HCT116 (cell line): ENCODE results near the gene CYB5R2.

Source experiments
- ATF3 ChIP-seq: IDR thresholded peaks from 2 replicates; pipeline ENCODE4 v1.6.1; 2012
- CTCF ChIP-seq, 3 experiments: fragments of 200-600 bp in 1 of 3; sonication (generic) in 1 of 3; IDR thresholded peaks in 2 of 3; conservative IDR thresholded peaks in 1 of 3; 2 replicates each; pipeline ENCODE4 v1.5.1; 2012 to 2017; ENCODE audit warnings: low read depth in 2 of 3, low read length in 2 of 3, antibody characterized with exemption in 1 of 3, borderline replicate concordance in 1 of 3, control low read depth in 1 of 3, mild to moderate bottlenecking in 1 of 3, mixed read lengths in 1 of 3, mixed run types in 1 of 3, moderate library complexity in 1 of 3; ENCODE audit not compliant: insufficient read depth in 1 of 3
- EZH2 ChIP-seq: fragments of 200-600 bp; sonication (generic); IDR thresholded peaks from 2 replicates; pipeline ENCODE4 v1.6.1; 2017; ENCODE audit warnings: antibody characterized with exemption, mixed run types
- MAX ChIP-seq: IDR thresholded peaks from 2 replicates; pipeline ENCODE4 v1.6.1; 2012
- POLR2A ChIP-seq: IDR thresholded peaks from 2 replicates; pipeline ENCODE4 v1.7.0; 2011; ENCODE audit warnings: borderline replicate concordance; ENCODE audit not compliant: insufficient read depth, insufficient read length; ENCODE audit errors: extremely low read depth
- POLR2AphosphoS5 ChIP-seq: IDR thresholded peaks from 2 replicates; pipeline ENCODE4 v1.6.1; 2011; ENCODE audit warnings: mild to moderate bottlenecking, low read depth, low read length, moderate library complexity
- RAD21 ChIP-seq: IDR thresholded peaks from 2 replicates; pipeline ENCODE4 v1.6.1; 2012; ENCODE audit warnings: low read depth, mild to moderate bottlenecking
- REST ChIP-seq: IDR thresholded peaks from 2 replicates; pipeline ENCODE4 v1.6.1; 2012; ENCODE audit warnings: low read depth
- SIN3A ChIP-seq: IDR thresholded peaks from 2 replicates; pipeline ENCODE4 v1.6.1; 2012; ENCODE audit warnings: low read depth
- SRF ChIP-seq: IDR thresholded peaks from 2 replicates; pipeline ENCODE4 v1.6.1; 2012; ENCODE audit warnings: low read depth
- TCF7L2 ChIP-seq: IDR thresholded peaks from 2 replicates; pipeline ENCODE4 v1.7.0; 2011; ENCODE audit warnings: borderline replicate concordance, inconsistent platforms; ENCODE audit not compliant: insufficient read depth, insufficient read length; ENCODE audit errors: extremely low read depth
- ZBTB33 ChIP-seq: IDR thresholded peaks from 2 replicates; pipeline ENCODE4 v1.6.1; 2011; ENCODE audit warnings: mild to moderate bottlenecking, low read length, moderate library complexity; ENCODE audit not compliant: insufficient replicate concordance; ENCODE audit errors: extremely low read depth
- ZFX ChIP-seq: fragments of 450-650 bp; IDR thresholded peaks from 2 replicates; pipeline ENCODE4 v1.6.1; 2017

GRCh38 chr11:7621554-7621953 lies 51.7 kb downstream of the CYB5R2 start:
- TF ChIP-seq CTCF (IDR thresholded peaks at IDR 0.05 in 2 of 3, conservative IDR thresholded peaks at IDR 0.05 in 1 of 3; ENCODE audit: borderline replicate concordance in 1 of 3, insufficient read depth in 1 of 3, low read depth in 2 of 3, low read length in 2 of 3): no peak
- TF ChIP-seq SRF: no peak
- TF ChIP-seq EZH2: no peak
- TF ChIP-seq POLR2AphosphoS5: no peak
- no peak for TF ChIP-seq TCF7L2
- no peak for TF ChIP-seq REST
- TF ChIP-seq ATF3: no peak
- no peak for TF ChIP-seq RAD21
- TF ChIP-seq ZBTB33: no peak
- no peak for TF ChIP-seq SIN3A
- TF ChIP-seq POLR2A: no peak
- TF ChIP-seq MAX: no peak
- TF ChIP-seq ZFX: no peak
